Dendritic cell treated with granulocyte-macrophage colony-stimulating factor and Interleukin-4, amounts not matched to agents 40 ng/mL and 50 ng/mL, for 4 days (primary cell): Measurements from ENCODE around the gene CASQ2.

Experiments used
- H3K27ac Mint-ChIP-seq: one replicate; pipeline ENCODE4 v1.8.0; 2022; ENCODE audit warnings: mild to moderate bottlenecking, mixed read lengths
- H3K27me3 Mint-ChIP-seq: one replicate; pipeline ENCODE4 v1.8.0; 2022; ENCODE audit warnings: mild to moderate bottlenecking, mixed read lengths
- H3K36me3 Mint-ChIP-seq: one replicate; pipeline ENCODE4 v1.8.0; 2022; ENCODE audit warnings: low read depth, mixed read lengths
- H3K4me1 Mint-ChIP-seq: one replicate; pipeline ENCODE4 v1.8.0; 2022; ENCODE audit warnings: low read depth, mixed read lengths
- H3K4me3 Mint-ChIP-seq: one replicate; pipeline ENCODE4 v1.8.0; 2022; ENCODE audit warnings: mild to moderate bottlenecking, moderate library complexity, mixed read lengths
- H3K9me3 Mint-ChIP-seq: one replicate; pipeline ENCODE4 v1.8.0; 2022; ENCODE audit warnings: mixed read lengths
- intact Hi-C: fragments of 100-400 bp; cut with micrococcal nuclease; formaldehyde crosslinking; loops from one replicate; pipeline ENCODE4 v1.15.0; 2022

CASQ2 gene

GRCh38 chr1:115682792-115683191 lies 85.7 kb downstream of the CASQ2 start:
- Mint-ChIP-seq H3K27me3 (no peaks in the 10 kb centered on the region), H3K4me3 (no peak overlapping the region), H3K36me3 (no peaks in the 10 kb centered on the region), H3K27ac (no peak overlapping the region), H3K4me1 (no peaks in the 10 kb centered on the region), H3K9me3 (no peaks in the 10 kb centered on the region)
- intact Hi-C loops, result no loop called here

- Mint-ChIP-seq H3K4me1 (no peaks in the 10 kb centered on the region), H3K36me3 (no peaks in the 10 kb centered on the region), H3K4me3 (no peak overlapping the region), H3K9me3 (no peaks in the 10 kb centered on the region), H3K27me3 (no peaks in the 10 kb centered on the region), H3K27ac (no peak overlapping the region)
- intact Hi-C loops, result no loop called here
These were observed 87.8 kb downstream of the CASQ2 start for GRCh38 chr1:115680730-115681111.

GRCh38 chr1:115679141-115679611 lies 89.3 kb downstream of the CASQ2 start:
- Mint-ChIP-seq H3K27ac (no peak overlapping the region), H3K4me1 (no peaks in the 10 kb centered on the region), H3K4me3 (no peak overlapping the region), H3K9me3 (no peaks in the 10 kb centered on the region), H3K27me3 (no peaks in the 10 kb centered on the region), H3K36me3 (no peaks in the 10 kb centered on the region)
- intact Hi-C loops, result no loop called here

- H3K4me3 Mint-ChIP-seq, result no peak overlapping the region
- H3K4me1 Mint-ChIP-seq, result no peaks in the 10 kb centered on the region
- H3K27me3 Mint-ChIP-seq, result no peaks in the 10 kb centered on the region
- no peaks in the 10 kb centered on the region for H3K9me3 Mint-ChIP-seq
- no peak overlapping the region for H3K27ac Mint-ChIP-seq
- no peaks in the 10 kb centered on the region for H3K36me3 Mint-ChIP-seq
- intact Hi-C loops, result no loop called here
These were observed 90.4 kb downstream of the CASQ2 start for GRCh38 chr1:115678141-115678540.

- intact Hi-C loops, result no loop called here
- H3K27me3 Mint-ChIP-seq, result no peaks in the 10 kb centered on the region
- no peaks in the 10 kb centered on the region for H3K9me3 Mint-ChIP-seq
- H3K36me3 Mint-ChIP-seq, result no peaks in the 10 kb centered on the region
- H3K27ac Mint-ChIP-seq, result no peak overlapping the region
- no peak overlapping the region for H3K4me3 Mint-ChIP-seq
- no peaks in the 10 kb centered on the region for H3K4me1 Mint-ChIP-seq
These were observed 90.9 kb downstream of the CASQ2 start for GRCh38 chr1:115677565-115677964.

DNA sequence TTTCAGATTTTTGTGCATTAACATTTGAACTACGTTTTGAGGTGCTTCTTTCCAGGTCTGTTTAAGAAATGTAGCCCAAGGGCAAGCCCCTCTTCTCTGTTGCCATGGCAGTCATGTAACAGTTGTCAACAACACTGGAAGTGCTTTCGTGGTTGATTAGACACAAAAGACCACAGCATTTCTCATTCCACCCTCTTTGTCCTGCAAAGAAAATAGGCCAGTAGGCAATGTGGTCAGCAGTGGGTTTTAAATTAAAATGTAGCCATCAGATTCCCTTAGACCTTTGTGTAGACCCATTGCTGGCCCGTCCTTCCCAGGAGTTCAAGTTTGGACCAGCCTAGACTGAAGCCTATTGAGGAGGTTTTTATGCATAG lies 91.3 kb downstream of the CASQ2 start:
- H3K36me3 Mint-ChIP-seq, result no peaks in the 10 kb centered on the region
- intact Hi-C loops, result no loop called here
- no peak overlapping the region for H3K27ac Mint-ChIP-seq
- H3K4me3 Mint-ChIP-seq, result no peak overlapping the region
- no peaks in the 10 kb centered on the region for H3K9me3 Mint-ChIP-seq
- no peaks in the 10 kb centered on the region for H3K4me1 Mint-ChIP-seq
- no peaks in the 10 kb centered on the region for H3K27me3 Mint-ChIP-seq

DNA sequence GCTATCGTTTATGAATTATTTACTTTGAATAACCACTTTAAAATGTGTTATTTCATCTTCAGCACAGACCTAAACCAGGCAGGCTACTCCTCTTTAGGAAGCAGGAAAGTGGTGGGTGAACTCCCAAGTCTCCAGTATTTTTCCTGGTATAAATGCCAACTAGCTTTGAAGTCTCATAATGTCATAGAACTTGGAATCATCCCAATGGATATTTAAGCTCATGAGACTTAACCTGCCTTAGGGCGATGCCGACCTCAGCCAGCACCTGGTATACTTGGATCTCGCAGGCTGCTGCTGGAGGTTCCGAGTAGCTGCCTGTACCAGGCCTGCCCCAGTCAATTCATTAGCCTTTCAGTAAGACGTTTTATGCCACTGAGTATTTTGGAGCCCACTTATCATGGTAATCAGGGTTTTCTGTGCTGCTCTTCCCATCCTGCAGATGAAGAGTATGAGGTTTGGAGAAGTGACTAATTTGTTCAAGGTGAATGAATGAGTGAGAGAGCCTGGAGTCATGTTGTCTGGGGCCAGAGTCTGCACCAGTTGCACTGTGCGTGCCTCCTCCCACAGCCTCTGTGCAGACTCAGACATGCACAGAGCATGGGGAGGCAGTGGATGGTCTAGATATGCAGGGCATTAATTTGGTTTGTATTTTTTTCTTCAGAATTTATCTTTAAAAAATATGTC lies 91.9 kb downstream of the CASQ2 start:
- Mint-ChIP-seq H3K4me3 (no peak overlapping the region), H3K36me3 (no peaks in the 10 kb centered on the region)
- intact Hi-C loops, result no loop called here

DNA sequence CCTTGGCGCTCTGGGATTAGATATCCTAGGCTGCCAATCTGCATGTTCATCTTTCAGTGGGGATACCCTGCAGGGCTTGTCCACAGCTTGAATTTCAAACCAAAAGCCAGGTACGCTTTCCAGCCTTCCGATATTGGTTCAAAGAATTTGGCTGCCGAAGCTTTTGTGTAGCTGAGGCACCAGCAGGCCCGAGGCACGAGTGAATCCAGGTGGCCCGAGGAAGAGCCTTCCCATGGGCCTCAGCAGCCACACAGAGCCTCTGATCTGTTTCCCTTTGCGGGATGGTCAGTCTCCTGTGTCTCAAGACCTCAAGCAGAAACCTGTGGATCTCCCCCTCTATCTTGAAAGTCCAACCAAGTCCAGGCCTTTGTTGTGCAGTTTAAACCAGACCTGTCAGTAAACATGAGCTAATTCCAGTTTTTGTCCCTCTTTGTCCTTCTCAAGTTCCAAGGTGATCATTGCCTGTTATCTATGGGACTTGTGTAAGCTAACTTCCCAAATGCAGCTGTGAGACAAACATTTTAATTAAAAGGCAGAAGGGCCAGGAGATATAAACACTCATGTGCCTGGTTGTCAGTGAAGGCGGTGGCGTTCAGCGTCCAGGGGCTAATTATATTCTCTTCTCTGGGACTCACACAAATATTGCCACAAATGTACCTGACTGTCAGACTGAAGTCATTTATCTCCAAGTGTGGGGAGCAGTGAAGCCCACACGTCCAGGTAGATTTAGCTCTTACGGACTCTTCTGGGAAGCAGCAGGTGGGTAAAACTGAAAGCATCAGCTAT lies 96.1 kb downstream of the CASQ2 start:
- no peaks in the 10 kb centered on the region for H3K27me3 Mint-ChIP-seq

More for the DNA sequence above, 91.9 kb downstream of the CASQ2 start:
- Mint-ChIP-seq H3K27me3 (no peaks in the 10 kb centered on the region), H3K9me3 (no peaks in the 10 kb centered on the region), H3K4me1 (no peaks in the 10 kb centered on the region), H3K27ac (no peak overlapping the region)

DNA sequence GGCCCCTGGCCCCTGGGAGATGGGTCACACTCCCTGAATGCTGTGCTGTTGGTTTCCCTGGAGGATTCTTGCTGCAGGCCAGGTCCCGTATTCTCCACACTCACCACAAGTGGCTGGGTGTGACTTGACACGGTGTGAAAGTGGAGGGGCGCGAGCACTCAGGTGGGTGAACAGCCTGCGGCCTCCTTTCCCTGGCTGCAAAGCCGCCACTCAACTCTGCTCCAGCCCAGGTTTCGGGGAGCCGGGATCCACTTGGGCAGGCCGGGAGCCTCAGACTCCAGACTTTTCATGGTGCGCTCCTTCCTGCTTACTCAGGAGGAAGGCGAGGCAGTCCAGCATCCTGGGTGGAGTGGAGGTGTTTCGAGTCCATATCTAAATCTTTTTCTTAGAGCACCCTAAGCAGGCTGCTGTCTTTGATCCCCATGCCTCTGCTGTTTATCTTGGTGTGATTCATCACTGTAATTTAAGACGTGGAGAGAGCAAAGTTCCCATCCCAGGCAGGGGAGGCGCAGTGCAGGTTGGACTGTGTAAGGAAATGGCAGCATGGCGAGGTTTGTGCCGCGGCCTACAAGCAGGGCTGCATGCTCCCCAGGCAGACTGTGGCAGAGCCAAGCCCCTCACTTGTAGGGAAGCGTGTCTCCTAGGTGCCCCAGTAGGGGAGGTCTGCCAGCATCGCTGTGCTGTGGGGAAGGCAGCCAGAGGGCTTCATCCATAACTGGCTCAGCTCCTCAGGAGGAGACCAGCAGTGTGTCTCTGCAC lies 97.2 kb downstream of the CASQ2 start:
- Mint-ChIP-seq H3K4me3 (no peak overlapping the region), H3K9me3 (peaks cover 9% of the 10 kb centered on the region), H3K4me1 (no peaks in the 10 kb centered on the region), H3K36me3 (no peaks in the 10 kb centered on the region), H3K27me3 (no peaks in the 10 kb centered on the region), H3K27ac (no peak overlapping the region)
- intact Hi-C loops, result no loop called here

More for the DNA sequence above, 96.1 kb downstream of the CASQ2 start:
- peaks cover 9% of the 10 kb centered on the region for H3K9me3 Mint-ChIP-seq
- no peaks in the 10 kb centered on the region for H3K36me3 Mint-ChIP-seq
- H3K4me1 Mint-ChIP-seq, result no peaks in the 10 kb centered on the region
- H3K4me3 Mint-ChIP-seq, result no peak overlapping the region
- no peak overlapping the region for H3K27ac Mint-ChIP-seq
- intact Hi-C loops, result no loop called here

- Mint-ChIP-seq H3K27me3 (no peaks in the 10 kb centered on the region), H3K4me1 (no peaks in the 10 kb centered on the region), H3K9me3 (peaks cover 9% of the 10 kb centered on the region), H3K27ac (no peak overlapping the region), H3K36me3 (no peaks in the 10 kb centered on the region), H3K4me3 (no peak overlapping the region)
- intact Hi-C loops, result no loop called here
These were observed 97.9 kb downstream of the CASQ2 start for GRCh38 chr1:115670476-115671175.

DNA sequence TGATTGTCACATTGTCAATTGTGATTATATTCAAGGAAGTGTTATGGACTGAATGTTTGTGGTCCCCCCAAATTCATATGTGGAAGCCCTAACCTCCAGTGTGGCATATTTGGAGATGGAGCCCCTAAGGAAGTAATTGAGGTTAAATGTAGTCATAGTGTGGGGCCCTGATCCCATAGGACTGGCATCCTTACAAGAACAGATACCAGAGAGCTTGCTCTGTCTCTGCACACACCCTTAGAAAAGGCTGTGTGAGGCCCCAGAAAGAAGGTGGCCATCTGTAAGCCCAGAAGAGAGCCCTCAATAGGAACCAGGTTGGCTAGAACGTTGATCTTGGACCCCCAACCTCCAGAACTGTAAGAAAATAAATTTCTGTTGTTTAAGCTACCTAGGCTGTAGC lies 98.6 kb downstream of the CASQ2 start:
- H3K9me3 Mint-ChIP-seq, result peaks cover 9% of the 10 kb centered on the region
- no peaks in the 10 kb centered on the region for H3K27me3 Mint-ChIP-seq
- no peak overlapping the region for H3K27ac Mint-ChIP-seq
- no peaks in the 10 kb centered on the region for H3K36me3 Mint-ChIP-seq
- no peaks in the 10 kb centered on the region for H3K4me1 Mint-ChIP-seq
- intact Hi-C loops, result no loop called here
- no peak overlapping the region for H3K4me3 Mint-ChIP-seq

- Mint-ChIP-seq H3K4me1 (no peaks in the 10 kb centered on the region), H3K36me3 (peaks cover 6% of the 10 kb centered on the region), H3K27ac (no peak overlapping the region), H3K9me3 (peaks cover 9% of the 10 kb centered on the region), H3K4me3 (no peak overlapping the region), H3K27me3 (no peaks in the 10 kb centered on the region)
- intact Hi-C loops, result no loop called here
These were observed 99.4 kb downstream of the CASQ2 start for GRCh38 chr1:115669002-115669673.

- H3K36me3 Mint-ChIP-seq, result peaks cover 12% of the 10 kb centered on the region
- H3K4me1 Mint-ChIP-seq, result no peaks in the 10 kb centered on the region
- intact Hi-C loops, result no loop called here
- H3K27ac Mint-ChIP-seq, result no peak overlapping the region
- no peak overlapping the region for H3K4me3 Mint-ChIP-seq
- peaks cover 9% of the 10 kb centered on the region for H3K9me3 Mint-ChIP-seq
- H3K27me3 Mint-ChIP-seq, result no peaks in the 10 kb centered on the region
These were observed 99.9 kb downstream of the CASQ2 start for GRCh38 chr1:115668579-115668978.
